ENCODE data around the gene NCAM2. TPM values are rescaled to one million over a fixed set of nuclear protein-coding genes. Genes with fewer than 3 reads are reported as not detected.

NCAM2 gene
- total and polyA plus RNA-seq, 2 of the 8 experiments (the other 6 are each of a cell fraction or from before 2014, with no cell fraction given) = 0.14 to 1.1 TPM

DNA sequence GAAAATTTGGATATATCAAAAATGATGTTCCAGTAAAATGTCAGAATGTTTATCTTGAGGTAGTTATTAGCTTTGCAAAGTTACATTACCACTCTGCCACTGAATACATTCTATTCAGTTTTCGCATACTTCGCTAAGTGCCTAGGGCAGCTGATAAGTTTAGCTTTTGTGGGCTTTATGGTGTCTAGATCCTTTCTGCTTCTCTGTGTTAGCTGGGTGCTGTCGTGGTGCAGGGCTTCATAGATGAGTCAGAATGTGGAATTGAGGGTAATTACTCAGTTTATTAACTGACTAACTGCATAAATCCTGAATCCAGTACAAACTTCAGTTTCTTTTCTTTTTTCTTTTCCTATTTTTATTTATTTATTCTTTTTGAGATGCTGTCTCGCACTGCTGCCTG, 21.5 kb downstream of the NCAM2 start (continued):
- TF ChIP-seq CHD7 (IDR thresholded peaks at IDR 0.05; ENCODE audit: insufficient replicate concordance, low read length) = no peak
